ENCODE measurements around the gene MFSD11. TPM values are rescaled to one million over a fixed set of nuclear protein-coding genes. Genes with fewer than 3 reads are reported as not detected.
A peak's percentile ranks its signal among the peaks of the same experiment; 100 is the strongest.

The MFSD11 gene
- total RNA-seq, 1 donor: 40.5 TPM

GRCh38 chr17:76732734-76733617 lies 4.9 kb upstream of the MFSD11 start:
- TF ChIP-seq CTCF (IDR thresholded peaks at IDR 0.05; ENCODE audit: insufficient read depth, low read length): no peak
- H3K4me3 ChIP-seq (ENCODE audit: low read depth, low read length): no peak overlapping the region
- peak; percentile 63 for DNase-seq (ENCODE audit: low read depth)

DNA sequence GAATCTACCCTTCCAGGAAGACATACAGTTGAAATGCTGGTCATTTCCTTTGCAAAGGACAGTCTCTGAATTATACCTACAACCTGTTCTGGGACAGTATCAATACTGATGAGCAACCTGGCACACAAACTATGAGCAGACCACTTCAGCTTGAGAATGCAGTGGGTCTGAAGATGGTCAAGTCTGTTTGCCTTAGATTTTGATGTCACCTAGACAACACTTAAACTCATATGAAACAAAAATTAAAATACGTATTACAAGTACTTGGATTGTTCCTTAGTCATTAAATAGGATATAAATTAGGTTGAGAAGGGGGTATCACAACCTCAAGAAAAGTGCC lies 4.3 kb upstream of the MFSD11 start:
- no peak for TF ChIP-seq CTCF (IDR thresholded peaks at IDR 0.05; ENCODE audit: insufficient read depth, low read length)
- H3K4me3 ChIP-seq (ENCODE audit: low read depth, low read length): peak overlapping the region; percentile 11
- no peak for DNase-seq (ENCODE audit: low read depth)

DNA sequence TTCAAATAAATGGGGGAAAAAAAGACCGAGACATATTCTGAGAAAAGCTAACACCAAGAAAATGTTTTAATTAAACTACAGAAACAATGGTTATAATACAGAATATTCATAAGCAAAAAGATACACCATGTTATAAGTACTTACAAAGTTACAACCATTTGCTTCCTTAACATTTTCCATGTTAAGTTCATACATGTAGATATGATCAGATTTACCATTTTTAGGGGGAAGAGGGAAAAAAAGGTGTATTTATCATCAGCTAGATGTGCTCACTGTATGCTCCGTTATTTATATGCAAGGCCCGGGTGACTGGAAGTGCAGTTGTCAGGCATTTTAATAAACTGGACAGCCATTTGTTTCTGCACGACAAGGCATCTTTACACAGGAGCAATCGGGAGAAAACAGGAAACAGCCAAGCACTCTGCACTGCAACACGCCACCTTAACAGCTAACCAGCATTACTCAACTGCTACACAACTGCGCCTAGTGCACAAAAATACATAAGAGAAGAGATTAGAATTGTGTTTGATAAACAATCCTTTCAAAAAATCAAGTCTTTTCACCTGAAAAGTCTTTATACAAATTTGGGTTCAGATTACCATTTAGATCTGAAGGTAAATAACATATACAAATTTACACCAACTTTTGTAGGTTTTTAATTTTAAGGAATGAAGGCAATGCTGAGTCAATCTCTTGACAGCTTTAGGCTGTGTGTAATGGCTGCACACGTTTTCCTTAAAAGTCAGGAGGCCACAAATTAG lies 3.7 kb upstream of the MFSD11 start:
- H3K4me3 ChIP-seq (ENCODE audit: low read depth, low read length): peak overlapping the region; percentile 95
- TF ChIP-seq CTCF (IDR thresholded peaks at IDR 0.05; ENCODE audit: insufficient read depth, low read length): no peak
- peak; percentile 39 for DNase-seq (ENCODE audit: low read depth)

- peak; percentile 59 for DNase-seq (ENCODE audit: low read depth)
- peak overlapping the region; percentile 95 for H3K4me3 ChIP-seq (ENCODE audit: low read depth, low read length)
- no peak for TF ChIP-seq CTCF (IDR thresholded peaks at IDR 0.05; ENCODE audit: insufficient read depth, low read length)
Observed at GRCh38 chr17:76735006-76735405, 2.9 kb upstream of the MFSD11 start.

DNA sequence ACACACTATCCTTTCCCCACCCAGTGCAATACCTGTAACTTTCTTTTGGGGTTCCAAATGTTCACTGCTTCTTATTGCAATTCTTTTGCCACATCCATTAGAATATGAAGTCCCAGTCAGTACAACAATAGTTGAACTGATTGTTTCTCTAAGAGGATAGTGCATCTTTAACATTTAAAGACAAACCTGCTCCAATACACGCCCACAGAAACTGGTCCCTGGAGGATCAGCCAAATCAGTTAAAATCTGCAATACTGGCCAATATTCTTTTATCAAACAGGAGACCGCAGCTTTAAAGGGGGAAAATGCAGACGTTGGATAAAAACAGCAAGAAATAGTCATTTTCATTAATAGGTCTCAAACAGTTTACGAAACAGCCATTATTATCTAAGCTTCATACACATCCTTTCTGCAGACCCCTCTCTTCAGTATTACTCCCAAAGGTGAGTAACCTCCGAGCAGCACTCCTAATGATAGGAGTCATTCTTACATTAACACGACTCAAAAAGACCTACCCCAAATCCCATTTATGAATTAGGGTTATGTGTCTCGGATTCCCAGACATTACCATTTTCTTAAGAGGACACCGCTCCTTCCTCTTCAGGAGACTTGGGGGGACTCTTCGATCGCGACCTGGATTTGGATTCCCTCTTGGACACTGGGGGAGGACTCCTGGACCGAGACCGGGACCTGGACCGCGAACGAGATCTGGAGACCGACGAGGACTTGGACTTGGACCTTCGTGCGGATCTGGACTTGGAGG lies 2.2 kb upstream of the MFSD11 start:
- TF ChIP-seq CTCF (IDR thresholded peaks at IDR 0.05; ENCODE audit: insufficient read depth, low read length): no peak
- DNase-seq (ENCODE audit: low read depth): no peak
- peak overlapping the region; percentile 95 for H3K4me3 ChIP-seq (ENCODE audit: low read depth, low read length)

GRCh38 chr17:76736349-76737081 lies 1.4 kb upstream of the MFSD11 start:
- DNase-seq (ENCODE audit: low read depth): peak; percentile 63

More at GRCh38 chr17:76736349-76737081, 1.4 kb upstream of the MFSD11 start:
- peak overlapping the region; percentile 95 for H3K4me3 ChIP-seq (ENCODE audit: low read depth, low read length)
- peak; percentile 41 for TF ChIP-seq CTCF (IDR thresholded peaks at IDR 0.05; ENCODE audit: insufficient read depth, low read length)
